GM12865 (cell line): ENCODE measurements around the gene NCBP1.

Experiments
- DNase-seq: peaks from one replicate; pipeline ENCODE4 v3.0.0; 2010; ENCODE audit warnings: low read depth
- H3K4me3 ChIP-seq: 2 replicates; pipeline ENCODE4 v1.5.1; 2011; ENCODE audit warnings: mild to moderate bottlenecking, low read depth, low read length, control low read depth
- TF ChIP-seq, protein P1 (sequence below): IDR thresholded peaks from 2 replicates; pipeline ENCODE4 v1.5.1; 2011; ENCODE audit warnings: low read length, control low read depth, low read depth, inconsistent platforms; ENCODE audit not compliant: insufficient read depth; ENCODE audit errors: missing control alignments

NCBP1 gene

GRCh38 chr9:97711223-97711626, 77.6 kb downstream of the NCBP1 start:
- no peak overlapping the region for H3K4me3 ChIP-seq
- TF ChIP-seq, protein P1, sequence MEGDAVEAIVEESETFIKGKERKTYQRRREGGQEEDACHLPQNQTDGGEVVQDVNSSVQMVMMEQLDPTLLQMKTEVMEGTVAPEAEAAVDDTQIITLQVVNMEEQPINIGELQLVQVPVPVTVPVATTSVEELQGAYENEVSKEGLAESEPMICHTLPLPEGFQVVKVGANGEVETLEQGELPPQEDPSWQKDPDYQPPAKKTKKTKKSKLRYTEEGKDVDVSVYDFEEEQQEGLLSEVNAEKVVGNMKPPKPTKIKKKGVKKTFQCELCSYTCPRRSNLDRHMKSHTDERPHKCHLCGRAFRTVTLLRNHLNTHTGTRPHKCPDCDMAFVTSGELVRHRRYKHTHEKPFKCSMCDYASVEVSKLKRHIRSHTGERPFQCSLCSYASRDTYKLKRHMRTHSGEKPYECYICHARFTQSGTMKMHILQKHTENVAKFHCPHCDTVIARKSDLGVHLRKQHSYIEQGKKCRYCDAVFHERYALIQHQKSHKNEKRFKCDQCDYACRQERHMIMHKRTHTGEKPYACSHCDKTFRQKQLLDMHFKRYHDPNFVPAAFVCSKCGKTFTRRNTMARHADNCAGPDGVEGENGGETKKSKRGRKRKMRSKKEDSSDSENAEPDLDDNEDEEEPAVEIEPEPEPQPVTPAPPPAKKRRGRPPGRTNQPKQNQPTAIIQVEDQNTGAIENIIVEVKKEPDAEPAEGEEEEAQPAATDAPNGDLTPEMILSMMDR: no peak
- DNase-seq: no peak

GRCh38 chr9:97714435-97714834, 80.8 kb downstream of the NCBP1 start:
- TF ChIP-seq, protein P1: no peak
- H3K4me3 ChIP-seq: no peak overlapping the region
- DNase-seq: peak; percentile 24

DNA sequence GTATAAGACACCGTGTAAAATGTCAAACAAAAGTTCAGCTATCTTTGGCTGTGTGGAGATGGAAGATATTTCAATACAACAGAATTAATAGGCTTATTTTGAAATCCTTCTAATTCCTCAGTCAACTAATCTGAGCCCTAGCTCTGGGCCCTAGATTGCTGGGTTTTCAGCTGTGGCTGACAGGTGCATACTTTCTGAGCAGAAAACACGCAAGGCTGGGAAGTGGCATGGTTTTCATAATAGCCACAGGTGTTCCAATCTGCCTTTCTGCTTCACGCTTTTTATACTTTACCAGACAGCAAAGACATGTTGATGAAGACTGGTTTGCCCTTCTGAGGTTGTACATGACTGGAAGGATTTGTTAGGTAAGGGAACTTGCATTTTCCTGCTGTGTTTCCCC, 84.2 kb downstream of the NCBP1 start:
- TF ChIP-seq, protein P1: no peak
- DNase-seq: no peak
- H3K4me3 ChIP-seq: no peak overlapping the region

- DNase-seq: no peak
- no peak overlapping the region for H3K4me3 ChIP-seq
- TF ChIP-seq, protein P1: no peak
Observed at GRCh38 chr9:97721396-97721795, 87.8 kb downstream of the NCBP1 start.

GRCh38 chr9:97722331-97722730, 88.7 kb downstream of the NCBP1 start:
- no peak overlapping the region for H3K4me3 ChIP-seq
- DNase-seq: no peak
- TF ChIP-seq, protein P1: no peak
